ENCODE results near the gene KCNK18. TPM values are rescaled to one million over a fixed set of nuclear protein-coding genes. Genes with fewer than 3 reads are reported as not detected.

KCNK18 gene
- total RNA-seq, 1 experiment from 2014 or later = not detected

DNA sequence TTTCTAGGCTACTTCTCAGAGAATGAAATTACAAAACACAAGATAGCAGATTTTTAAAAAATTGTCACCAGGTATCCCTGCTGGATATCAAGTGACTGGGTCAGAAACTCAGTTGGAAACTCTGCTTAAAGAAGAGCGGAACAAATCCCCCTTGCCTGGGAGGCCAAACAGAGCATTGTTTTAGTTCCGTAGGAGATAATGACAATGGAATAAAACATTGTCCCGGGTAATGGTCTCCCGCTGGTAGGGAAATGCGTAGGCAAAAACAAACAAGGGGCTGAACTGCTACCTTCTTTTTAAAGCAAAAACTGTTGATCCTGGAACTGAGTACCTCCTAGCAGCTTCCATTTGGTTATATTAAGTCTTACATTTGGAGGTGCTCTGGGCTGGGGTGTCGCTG, 37.9 kb upstream of the KCNK18 start:
- CTCF ChIA-PET = interaction anchor here (0.5 to 4.5 kb wide), 6 partner anchors 8 to 432 kb away, joined by 3 to 38 read pairs (median 4); no protein-coding TSS in a partner anchor
- no TSS peak for BruUV-seq (replicated peaks)
- peaks cover 6% of the 10 kb centered on the region for H3K4me1 Mint-ChIP-seq (ENCODE audit: insufficient read depth, unreplicated experiment)

GRCh38 chr10:117160567-117160966, 36.7 kb upstream of the KCNK18 start:
- no TSS peak for BruUV-seq (replicated peaks)
- Mint-ChIP-seq H3K9me3 (ENCODE audit: unreplicated experiment) (no peaks in the 10 kb centered on the region), H3K4me3 (ENCODE audit: unreplicated experiment) (no peak overlapping the region), H3K4me1 (ENCODE audit: insufficient read depth, unreplicated experiment) (peaks cover 6% of the 10 kb centered on the region), H3K27ac (ENCODE audit: low read depth, unreplicated experiment) (no peak overlapping the region), H3K36me3 (ENCODE audit: insufficient read depth, unreplicated experiment) (no peaks in the 10 kb centered on the region), H3K27me3 (ENCODE audit: insufficient read depth, unreplicated experiment) (peaks cover 61% of the 10 kb centered on the region)
- TF ChIP-seq, protein P1, sequence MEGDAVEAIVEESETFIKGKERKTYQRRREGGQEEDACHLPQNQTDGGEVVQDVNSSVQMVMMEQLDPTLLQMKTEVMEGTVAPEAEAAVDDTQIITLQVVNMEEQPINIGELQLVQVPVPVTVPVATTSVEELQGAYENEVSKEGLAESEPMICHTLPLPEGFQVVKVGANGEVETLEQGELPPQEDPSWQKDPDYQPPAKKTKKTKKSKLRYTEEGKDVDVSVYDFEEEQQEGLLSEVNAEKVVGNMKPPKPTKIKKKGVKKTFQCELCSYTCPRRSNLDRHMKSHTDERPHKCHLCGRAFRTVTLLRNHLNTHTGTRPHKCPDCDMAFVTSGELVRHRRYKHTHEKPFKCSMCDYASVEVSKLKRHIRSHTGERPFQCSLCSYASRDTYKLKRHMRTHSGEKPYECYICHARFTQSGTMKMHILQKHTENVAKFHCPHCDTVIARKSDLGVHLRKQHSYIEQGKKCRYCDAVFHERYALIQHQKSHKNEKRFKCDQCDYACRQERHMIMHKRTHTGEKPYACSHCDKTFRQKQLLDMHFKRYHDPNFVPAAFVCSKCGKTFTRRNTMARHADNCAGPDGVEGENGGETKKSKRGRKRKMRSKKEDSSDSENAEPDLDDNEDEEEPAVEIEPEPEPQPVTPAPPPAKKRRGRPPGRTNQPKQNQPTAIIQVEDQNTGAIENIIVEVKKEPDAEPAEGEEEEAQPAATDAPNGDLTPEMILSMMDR (IDR thresholded peaks at IDR 0.05; ENCODE audit: unreplicated experiment) = no peak
- no peak for DNase-seq (ENCODE audit: unreplicated experiment)
- CTCF ChIA-PET = interaction anchor here (3.3 kb wide), 1 partner anchor 363 kb away, joined by 8 read pairs; no protein-coding TSS in a partner anchor
- intact Hi-C loops (cut with micrococcal nuclease) = no loop called here
- POLR2A ChIA-PET = no interaction called here

More for the DNA sequence above, 37.9 kb upstream of the KCNK18 start:
- Mint-ChIP-seq H3K9me3 (ENCODE audit: unreplicated experiment) (no peaks in the 10 kb centered on the region), H3K27ac (ENCODE audit: low read depth, unreplicated experiment) (no peak overlapping the region), H3K4me3 (ENCODE audit: unreplicated experiment) (no peak overlapping the region), H3K36me3 (ENCODE audit: insufficient read depth, unreplicated experiment) (no peaks in the 10 kb centered on the region), H3K27me3 (ENCODE audit: insufficient read depth, unreplicated experiment) (peaks cover 73% of the 10 kb centered on the region)
- TF ChIP-seq, protein P1 (IDR thresholded peaks at IDR 0.05; ENCODE audit: unreplicated experiment) = no peak
- intact Hi-C loops (cut with micrococcal nuclease) = no loop called here
- DNase-seq (ENCODE audit: unreplicated experiment) = no peak
- POLR2A ChIA-PET = interaction anchor here (1.0 to 1.2 kb wide), 2 partner anchors 31 to 271 kb away, joined by 3 to 4 read pairs; no protein-coding TSS in a partner anchor

DNA sequence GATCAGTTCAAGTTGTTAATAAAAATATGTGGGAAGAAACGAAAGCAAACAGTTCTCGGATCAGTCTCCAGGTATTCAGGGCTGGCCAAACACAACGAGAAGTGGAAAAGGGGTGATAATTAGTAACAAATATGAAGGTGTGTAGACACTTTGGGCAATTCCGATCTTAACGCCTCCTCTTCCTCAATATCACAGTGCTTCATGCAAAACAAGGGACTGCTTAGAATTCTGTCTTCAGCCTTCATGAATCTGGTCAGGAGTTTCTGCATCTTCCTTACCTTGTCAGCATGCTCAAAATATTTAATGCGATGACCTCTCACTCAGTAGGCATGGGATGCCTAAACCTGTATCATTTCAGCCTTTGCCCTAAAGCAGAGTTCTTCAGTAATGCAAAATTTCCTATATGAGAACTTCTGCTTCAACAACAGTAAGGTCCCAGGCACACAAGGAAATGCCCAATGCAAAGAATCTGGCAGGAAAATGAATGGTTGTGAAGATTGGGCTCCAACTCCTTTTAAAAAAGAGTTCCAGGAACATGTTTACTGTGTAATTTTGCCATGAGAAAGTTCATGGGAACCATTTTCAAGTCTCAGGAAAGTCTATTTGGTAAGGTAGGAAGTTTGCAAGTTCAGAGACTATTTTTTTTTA, 35.8 kb upstream of the KCNK18 start:
- BruUV-seq (replicated peaks) = no TSS peak
- DNase-seq (ENCODE audit: unreplicated experiment) = no peak
- POLR2A ChIA-PET = no interaction called here
- no peak overlapping the region for H3K27ac Mint-ChIP-seq (ENCODE audit: low read depth, unreplicated experiment)
- CTCF ChIA-PET = no interaction called here
- TF ChIP-seq, protein P1 (IDR thresholded peaks at IDR 0.05; ENCODE audit: unreplicated experiment) = no peak
- H3K9me3 Mint-ChIP-seq (ENCODE audit: unreplicated experiment) = no peaks in the 10 kb centered on the region
- H3K36me3 Mint-ChIP-seq (ENCODE audit: insufficient read depth, unreplicated experiment) = no peaks in the 10 kb centered on the region
- H3K4me1 Mint-ChIP-seq (ENCODE audit: insufficient read depth, unreplicated experiment) = peaks cover 6% of the 10 kb centered on the region
- H3K4me3 Mint-ChIP-seq (ENCODE audit: unreplicated experiment) = no peak overlapping the region
- intact Hi-C loops (cut with micrococcal nuclease) = no loop called here
- peaks cover 68% of the 10 kb centered on the region for H3K27me3 Mint-ChIP-seq (ENCODE audit: insufficient read depth, unreplicated experiment)

GRCh38 chr10:117162093-117163060, 34.9 kb upstream of the KCNK18 start:
- intact Hi-C loops (cut with micrococcal nuclease) = no loop called here
- ChIA-PET CTCF (interaction anchor here (0.6 to 18.6 kb wide), 5 partner anchors 10 to 365 kb away, joined by 3 to 578 read pairs (median 4); no protein-coding TSS in a partner anchor), POLR2A (no interaction called here)
- Mint-ChIP-seq H3K36me3 (ENCODE audit: insufficient read depth, unreplicated experiment) (no peaks in the 10 kb centered on the region), H3K9me3 (ENCODE audit: unreplicated experiment) (no peaks in the 10 kb centered on the region), H3K4me3 (ENCODE audit: unreplicated experiment) (no peak overlapping the region), H3K4me1 (ENCODE audit: insufficient read depth, unreplicated experiment) (peaks cover 6% of the 10 kb centered on the region), H3K27me3 (ENCODE audit: insufficient read depth, unreplicated experiment) (peaks cover 60% of the 10 kb centered on the region), H3K27ac (ENCODE audit: low read depth, unreplicated experiment) (no peak overlapping the region)
- TF ChIP-seq, protein P1 (IDR thresholded peaks at IDR 0.05; ENCODE audit: unreplicated experiment) = no peak
- no peak for DNase-seq (ENCODE audit: unreplicated experiment)
- BruUV-seq (replicated peaks) = no TSS peak
